NCI-H526 treated with DMSO at 0.1 percent for 48 hours (cell line): ENCODE measurements around the gene ZFYVE19.

Experiments
- DNase-seq: peaks from one replicate; lab custom pipeline; 2025; lab: John Stamatoyannopoulos, UW

The ZFYVE19 gene

GRCh38 chr15:40775740-40776536, 31.0 kb upstream of the ZFYVE19 start:
- DNase-seq = no peak

GRCh38 chr15:40776537-40777141, 30.2 kb upstream of the ZFYVE19 start:
- DNase-seq = no peak

- peak; percentile 59 for DNase-seq
Measured at GRCh38 chr15:40782609-40783227, 24.2 kb upstream of the ZFYVE19 start.

- no peak for DNase-seq
Measured at GRCh38 chr15:40785164-40785563, 21.7 kb upstream of the ZFYVE19 start.

GRCh38 chr15:40785814-40786213, 21.1 kb upstream of the ZFYVE19 start:
- DNase-seq = no peak

- DNase-seq = peak; percentile 91
Measured at GRCh38 chr15:40787344-40787841, 19.5 kb upstream of the ZFYVE19 start.

GRCh38 chr15:40787991-40788390, 18.9 kb upstream of the ZFYVE19 start:
- no peak for DNase-seq

GRCh38 chr15:40789119-40789518, 17.8 kb upstream of the ZFYVE19 start:
- no peak for DNase-seq

GRCh38 chr15:40789999-40790398, 16.9 kb upstream of the ZFYVE19 start:
- no peak for DNase-seq

GRCh38 chr15:40790718-40791117, 16.2 kb upstream of the ZFYVE19 start:
- no peak for DNase-seq

GRCh38 chr15:40792394-40792793, 14.5 kb upstream of the ZFYVE19 start:
- DNase-seq = no peak

GRCh38 chr15:40793216-40793989, 13.5 kb upstream of the ZFYVE19 start:
- no peak for DNase-seq

- DNase-seq = peak; percentile 38
Measured at GRCh38 chr15:40796041-40796440, 10.8 kb upstream of the ZFYVE19 start.

GRCh38 chr15:40796512-40796911, 10.4 kb upstream of the ZFYVE19 start:
- no peak for DNase-seq

- no peak for DNase-seq
Measured at GRCh38 chr15:40799523-40799922, 7.4 kb upstream of the ZFYVE19 start.

GRCh38 chr15:40803076-40803475, 3.8 kb upstream of the ZFYVE19 start:
- DNase-seq = no peak

GRCh38 chr15:40803688-40804087, 3.2 kb upstream of the ZFYVE19 start:
- DNase-seq = no peak

GRCh38 chr15:40806672-40807027, 239 bp upstream of the ZFYVE19 start:
- DNase-seq = no peak

GRCh38 chr15:40807888-40808461, 1.1 kb downstream of the ZFYVE19 start:
- no peak for DNase-seq

- DNase-seq = no peak
Measured at GRCh38 chr15:40808861-40809450, 2.1 kb downstream of the ZFYVE19 start.

- no peak for DNase-seq
Measured at GRCh38 chr15:40812721-40813425, 6.0 kb downstream of the ZFYVE19 start.
